AML-193 (cell line): ENCODE measurements around the gene PPP4R3A.
"Not testable (repeated sequence)": the region's sequence is repeated elsewhere in the genome, so short reads cannot be mapped to it uniquely, and the experiment has no call there.

Source experiments
- DNase-seq, 2 experiments: peaks; one replicate each; lab custom pipeline; 2025; lab: John Stamatoyannopoulos, UW

The PPP4R3A gene

DNA sequence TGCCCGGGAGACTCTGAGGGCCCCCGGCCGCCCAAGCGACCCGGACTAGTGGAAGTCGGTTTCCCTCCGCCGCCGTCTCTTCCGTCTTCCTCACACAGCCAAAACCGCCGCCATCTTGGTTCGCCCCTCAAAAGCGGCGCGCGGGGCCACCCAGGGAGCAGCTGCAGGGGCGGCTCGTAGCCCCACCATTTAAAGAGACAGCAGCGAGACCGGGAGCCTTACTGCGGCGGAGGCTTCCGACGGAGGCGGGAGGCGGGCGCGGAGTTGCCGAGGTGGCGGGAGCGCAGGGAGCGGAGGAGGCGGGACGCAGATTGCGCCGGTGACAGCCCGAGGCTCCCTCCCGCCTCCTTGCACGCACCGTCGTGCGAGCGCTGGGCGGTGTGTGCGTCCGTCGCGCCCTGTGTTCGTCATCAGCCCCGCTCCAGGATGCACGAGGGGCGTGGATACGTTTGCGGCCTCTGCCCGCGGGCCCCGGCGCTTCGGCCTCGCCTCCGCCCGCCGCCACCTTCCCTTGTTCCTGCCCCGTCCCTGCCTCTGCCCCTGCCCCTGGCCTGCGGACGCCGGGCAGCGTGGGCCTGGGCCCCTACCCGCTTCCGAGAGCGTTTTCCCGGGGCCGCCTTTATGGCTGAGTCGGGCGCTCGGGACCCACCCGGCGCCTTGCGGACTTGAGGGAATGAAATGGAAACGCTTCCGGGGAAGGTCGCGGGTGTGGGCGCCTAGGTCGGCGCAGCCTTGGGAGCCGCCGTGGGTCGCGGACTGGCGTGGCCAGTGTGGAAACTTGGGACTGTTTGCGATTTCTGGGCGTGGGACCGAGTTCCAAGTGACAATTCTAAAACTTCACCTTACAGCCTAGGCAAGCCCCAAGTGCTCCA, at the start of gene PPP4R3A:
Gene PPP4R3A, minus strand, starts transcription at position 140 of the 872 bp plus-strand sequence. CDS start 663 bp downstream, outside the sequence.
- peak; percentile 83 to 86 for DNase-seq

DNA sequence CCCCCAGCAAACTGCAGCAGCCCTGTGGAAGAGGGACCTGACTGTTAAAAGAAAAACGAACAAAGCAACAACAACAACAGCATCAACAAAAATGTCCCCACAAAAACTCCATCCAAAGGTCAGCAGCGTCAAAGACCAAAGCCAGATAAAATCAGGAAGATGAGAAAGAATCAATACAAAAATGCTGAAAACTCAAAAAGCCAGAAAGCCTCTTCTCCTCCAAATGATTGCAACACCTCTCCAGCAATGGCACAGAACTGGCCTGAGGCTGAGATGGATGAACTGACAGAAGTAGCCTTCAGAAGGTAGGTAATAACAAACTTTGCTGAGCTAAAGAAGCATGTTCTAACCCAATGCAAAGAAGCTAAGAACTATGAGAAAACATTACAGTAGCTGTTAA, 45.4 kb upstream of the PPP4R3A start:
- no peak for DNase-seq

DNA sequence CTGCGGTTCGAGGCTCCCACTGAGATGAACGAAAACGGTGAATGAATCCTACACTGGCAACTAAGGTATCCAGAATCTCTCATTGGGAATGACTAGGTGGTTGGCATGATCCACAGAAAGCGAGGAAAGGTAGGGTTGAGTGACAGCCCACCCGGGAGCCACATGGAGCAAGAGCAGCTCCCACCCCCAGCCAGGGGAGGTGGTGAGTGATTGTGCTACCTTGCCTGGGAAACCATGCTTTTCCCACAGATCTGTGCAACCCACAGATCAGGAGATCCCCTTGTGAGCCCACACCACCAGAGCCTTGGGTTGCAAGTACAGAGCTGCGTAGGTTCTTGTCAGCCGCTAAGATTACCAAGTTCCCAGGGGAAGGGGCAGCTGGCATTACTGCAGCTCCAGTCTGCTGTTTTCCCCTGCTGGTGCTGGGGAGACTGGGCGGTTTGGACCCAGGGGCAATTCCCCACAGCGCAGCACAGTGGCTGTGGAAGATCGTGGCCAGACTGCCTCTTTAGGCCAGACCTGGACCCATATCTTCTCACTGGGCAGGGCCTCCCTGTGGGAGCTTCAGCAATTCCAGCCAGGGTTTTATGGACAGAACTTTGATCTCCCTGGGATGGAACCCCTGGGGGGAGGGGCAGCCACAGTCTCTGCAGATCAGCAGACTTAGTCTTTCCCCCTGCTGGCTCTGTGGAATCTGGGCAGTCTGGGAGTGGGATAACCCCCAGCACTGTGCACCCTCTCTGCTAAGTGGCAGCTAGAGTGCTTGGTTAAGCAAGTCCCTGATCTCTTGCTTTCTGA, 44.6 kb upstream of the PPP4R3A start:
- no peak for DNase-seq

DNA sequence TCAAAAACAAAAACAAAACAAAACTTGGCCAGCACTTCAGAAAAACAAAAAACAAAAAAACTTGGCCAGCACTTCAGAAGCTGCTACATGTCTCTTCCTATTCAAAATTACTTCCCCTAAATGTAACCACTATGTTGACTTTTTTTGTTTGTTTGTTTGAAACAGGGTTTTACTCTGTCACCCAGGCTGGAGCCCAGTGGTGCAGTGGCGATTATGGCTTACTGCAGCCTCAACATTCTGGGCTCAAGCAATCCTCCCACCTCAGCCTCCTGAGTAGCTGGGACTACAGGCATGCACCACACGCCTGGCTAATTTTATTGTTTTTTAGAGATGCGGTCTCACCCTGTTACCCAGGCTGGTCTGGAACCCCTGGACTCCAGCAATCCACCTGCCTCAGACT, 38.0 kb upstream of the PPP4R3A start:
- no peak for DNase-seq

DNA sequence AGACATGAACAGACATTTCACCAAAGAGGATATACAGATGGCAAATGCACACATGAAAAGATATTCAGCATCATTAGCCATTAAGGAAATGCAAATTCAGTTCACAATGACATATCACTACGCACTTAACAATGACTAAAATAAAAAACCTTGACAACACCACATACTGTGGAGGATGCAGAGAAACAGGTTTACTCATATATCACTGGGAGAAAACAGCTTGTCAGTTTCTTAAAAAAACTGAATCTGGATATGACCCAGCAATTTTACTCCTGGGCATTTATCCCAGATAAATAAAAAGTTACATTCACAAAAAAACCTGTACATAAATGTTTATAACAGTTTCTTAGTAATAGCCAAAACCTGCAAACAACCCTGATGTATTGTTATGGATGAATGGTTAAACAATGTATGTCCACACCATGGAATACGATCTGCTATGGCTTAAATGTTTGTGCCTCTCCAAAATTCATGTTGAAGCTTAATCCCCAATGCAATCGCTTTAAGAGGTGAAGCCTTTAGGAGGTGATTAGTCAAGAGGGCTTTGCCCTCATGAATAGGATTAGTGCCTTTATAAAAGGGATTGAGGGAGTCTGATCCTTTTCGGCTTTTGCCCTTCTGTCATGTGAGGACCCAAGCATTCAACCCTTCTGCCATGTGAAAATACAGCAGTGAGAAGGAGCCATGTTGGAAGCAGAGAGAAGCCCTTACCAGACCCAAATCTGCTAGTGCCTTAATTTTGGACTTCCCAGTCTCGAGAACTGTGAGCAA, 36.0 kb upstream of the PPP4R3A start:
- no peak for DNase-seq

DNA sequence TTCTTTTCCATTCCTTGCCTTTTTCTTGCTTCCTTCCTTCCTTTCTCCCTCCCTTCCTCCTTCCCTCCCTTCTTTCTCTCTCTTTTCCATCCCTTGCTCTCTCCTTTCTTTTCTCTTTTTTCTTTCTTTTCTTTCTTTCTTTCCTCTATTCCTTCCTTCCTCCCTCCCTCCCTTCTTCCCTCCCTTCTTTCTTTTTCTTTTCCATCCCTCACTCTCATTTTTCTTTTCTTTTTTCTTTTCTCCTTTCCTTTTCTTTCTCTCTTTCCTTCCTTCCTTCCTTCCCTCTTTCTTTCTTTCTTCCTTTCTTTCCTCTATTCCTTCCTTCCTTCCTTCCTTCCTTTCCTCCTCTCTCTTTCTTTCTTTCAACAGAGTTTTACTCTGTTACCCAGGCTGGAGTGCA, 35.1 kb upstream of the PPP4R3A start:
- DNase-seq = no peak

DNA sequence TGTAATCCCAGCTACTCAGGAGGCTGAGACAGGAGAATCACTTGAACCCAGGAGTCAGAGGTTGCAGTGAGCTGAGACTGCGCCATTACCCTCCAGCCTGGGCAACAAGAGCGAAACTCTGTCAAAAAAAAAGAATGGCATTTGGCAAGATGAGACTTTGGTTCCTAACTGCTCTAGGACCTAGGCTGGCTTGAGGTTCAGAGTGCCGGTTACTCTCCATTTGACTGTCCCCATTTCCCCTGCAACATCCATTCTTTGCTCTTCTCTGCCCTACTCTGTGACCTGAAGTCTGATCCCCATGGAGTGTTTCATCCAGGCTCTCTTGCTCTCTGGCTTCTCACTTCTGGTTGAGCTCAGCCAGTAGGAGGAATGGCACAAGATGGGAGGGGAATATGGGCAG, 26.2 kb upstream of the PPP4R3A start:
- DNase-seq = no peak

DNA sequence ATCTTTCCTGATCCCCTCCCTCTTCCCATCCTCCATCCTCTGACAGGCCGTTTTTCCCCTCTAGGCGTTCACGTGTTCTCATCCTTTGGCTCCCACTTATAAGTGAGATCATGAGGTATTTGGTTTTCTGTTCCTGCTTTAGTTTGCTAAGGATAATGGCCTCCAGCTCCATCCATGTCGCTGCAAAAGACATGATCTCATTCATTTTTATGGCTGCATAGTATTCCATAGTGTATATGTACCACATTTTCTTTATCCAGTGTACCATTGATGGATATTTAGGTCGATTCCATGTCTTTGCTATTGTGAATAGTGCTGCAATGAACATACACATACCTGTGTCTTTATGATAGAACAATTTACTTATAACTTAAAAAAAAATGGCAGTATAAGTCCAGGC, 23.9 kb upstream of the PPP4R3A start:
- DNase-seq = not testable (repeated sequence)

DNA sequence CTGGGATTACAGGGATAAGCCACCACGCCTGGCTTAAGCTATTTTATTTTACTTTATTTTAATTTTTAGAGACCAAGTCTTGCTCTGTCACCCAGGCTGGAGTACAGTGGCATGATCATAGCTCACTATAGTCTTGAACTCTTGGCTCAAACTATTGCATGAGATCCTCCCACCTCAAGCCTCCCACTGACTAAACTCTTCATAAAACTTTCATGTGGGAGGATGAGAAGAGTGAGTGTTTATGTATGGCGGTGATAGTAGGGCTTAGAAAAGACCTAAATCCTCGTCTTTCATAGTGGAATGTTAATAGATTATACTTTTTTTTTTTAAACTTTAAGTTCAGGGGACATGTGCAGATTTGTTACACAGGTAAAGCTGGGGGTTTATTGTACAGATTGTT, 23.5 kb upstream of the PPP4R3A start:
- DNase-seq = no peak

DNA sequence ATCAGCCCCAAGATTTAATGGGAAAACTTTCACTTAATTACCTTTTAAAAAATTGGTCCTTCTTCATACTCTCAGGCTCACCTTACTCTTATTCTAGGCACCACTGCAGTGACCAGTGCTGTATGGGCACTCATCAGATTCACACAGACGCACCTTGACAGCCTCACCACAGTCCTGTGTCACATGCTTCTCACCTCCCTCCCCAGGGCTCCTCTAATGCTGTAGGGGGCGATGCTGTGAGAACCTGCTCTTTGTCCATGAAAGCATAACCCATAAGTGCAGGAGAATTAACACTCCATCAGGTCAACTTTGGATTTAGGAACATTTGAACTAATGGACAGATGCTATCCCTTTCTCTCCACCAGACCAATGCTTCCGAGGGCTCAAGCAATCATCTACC, 13.9 kb upstream of the PPP4R3A start:
- DNase-seq = no peak

DNA sequence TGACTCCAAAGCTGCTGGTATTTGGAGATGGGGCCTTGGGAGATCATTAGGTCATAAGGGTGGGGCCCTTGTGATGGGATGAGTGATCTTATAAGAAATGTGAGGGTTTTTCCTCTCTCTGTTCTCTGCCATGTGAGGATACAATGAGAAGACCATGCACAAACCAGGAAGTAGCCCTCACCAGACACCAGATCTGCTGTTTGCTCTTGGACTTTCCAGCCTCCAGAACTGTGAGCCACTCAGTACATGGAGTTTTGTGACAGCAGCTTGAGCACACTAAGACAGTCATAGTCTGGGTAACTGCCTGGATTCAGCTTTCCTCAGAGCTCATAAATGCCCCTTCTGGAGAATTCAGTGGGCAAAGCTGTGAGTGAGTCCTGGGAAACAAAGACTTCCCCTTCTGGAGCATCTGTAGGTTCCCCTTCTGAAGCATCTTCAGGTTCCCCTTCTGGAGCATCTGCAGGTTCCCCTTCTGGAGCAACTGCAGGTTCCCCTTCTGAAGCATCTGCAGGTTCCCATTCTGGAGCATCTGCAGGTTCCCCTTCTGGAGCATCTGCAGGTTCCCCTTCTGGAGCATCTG, 11.0 kb upstream of the PPP4R3A start:
- peak in 1 of 2 experiments; percentile 11 for DNase-seq

DNA sequence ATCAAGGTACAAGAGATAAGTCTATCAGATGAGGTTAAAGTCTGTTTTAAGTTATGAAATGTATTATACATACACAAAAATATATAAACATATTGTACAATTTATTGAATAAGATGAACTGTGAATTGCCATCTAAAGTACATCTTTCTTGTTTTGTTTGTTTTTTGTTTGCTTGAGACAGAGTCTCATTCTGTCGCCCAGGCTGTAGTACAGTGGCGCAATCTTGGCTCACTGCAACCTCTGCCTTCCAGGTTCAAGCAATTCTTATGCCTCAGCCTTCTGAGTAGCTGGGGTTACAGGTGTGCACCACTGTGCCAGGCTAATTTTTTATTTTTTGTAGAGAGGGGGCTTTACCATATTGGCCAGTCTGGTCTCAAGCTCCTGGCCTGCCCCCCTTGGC, 10.0 kb upstream of the PPP4R3A start:
- no peak for DNase-seq

DNA sequence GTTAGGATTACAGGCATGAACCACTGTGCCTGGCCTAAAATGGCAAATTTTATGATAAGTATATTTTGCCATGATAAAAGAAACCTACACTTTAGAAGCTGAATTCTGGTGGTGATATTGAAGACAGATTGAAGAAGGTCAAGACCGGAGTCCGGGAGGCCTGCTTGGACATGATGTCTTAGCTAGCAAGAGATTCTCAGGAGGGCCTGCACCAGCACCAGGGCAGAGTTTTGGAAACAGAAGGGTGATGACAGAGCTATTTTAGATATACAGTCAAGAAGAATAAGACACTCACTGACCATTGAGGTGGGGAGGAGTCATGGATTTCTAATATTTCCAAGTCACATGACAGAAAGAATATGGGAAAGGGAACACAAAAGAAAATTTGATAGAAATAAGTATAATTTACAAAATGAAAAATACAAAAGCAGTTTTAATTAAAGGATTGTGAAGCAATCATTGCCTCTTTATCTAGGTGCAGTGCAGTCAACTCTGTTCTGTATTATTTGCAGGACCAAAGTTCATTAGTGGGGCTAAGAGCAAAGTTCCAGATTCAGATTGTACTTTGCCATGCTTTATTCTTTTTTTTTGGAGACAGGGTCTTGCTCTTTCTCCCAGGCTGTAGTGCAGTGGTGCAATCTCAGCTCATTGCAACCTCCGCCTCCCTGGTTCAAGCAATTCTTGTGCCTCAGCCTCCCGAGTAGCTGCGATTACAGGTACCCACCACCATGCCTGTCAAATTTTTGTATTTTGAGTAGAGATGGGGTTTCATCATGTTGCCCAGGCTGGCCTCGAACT, 9.3 kb upstream of the PPP4R3A start:
- DNase-seq = no peak

DNA sequence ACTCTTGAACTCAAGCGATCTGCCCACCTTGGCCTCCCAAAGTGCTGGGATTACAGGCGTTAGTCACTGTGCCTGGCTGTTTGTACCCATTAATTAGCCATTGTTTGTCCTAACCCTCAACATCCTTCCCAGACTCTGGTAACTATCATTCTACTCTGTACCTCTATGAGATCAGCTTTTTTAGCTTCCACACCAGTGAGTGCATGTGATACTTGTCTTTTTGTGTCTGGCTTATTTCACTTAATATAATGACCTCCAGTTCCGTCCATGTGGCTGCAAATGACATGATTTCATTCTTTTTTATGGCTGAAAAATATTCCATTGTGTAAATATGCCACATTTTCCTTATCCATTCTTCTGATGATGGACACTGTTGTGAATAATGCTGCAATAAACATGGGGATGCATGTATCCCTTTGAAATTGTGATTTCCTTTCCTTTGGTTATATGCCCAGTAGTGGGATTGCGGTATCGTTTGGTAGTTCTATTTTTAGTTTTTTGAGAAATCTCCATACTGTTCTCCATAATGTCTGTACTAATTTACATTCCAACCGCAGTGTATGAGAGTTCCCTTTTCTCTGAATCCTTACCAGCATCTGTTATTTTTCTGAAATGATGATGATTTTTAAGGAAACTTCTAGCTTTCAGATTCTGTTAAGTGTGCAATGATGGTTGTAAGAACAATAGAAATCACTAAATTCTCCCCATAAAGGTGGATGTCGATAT, 6.7 kb upstream of the PPP4R3A start:
- no peak for DNase-seq

DNA sequence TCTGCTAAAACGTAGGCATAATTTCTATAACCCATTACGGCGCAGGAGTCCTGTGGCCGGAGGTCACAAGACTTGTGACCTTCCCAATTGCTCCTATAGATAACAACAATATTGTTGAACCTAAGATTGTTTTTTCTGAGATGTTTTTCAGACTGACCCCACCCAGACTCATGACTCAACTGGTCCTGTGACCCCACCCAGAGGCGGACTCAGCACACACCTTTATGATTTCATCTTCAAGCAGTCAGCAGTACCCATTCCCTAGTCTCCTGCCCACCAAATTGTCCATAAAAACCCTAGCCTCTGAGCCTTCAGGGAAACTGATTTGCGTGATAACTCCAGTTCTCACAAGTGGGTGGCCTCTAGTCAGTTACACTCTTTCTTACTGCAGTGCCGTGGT, 5.9 kb upstream of the PPP4R3A start:
- no peak for DNase-seq

DNA sequence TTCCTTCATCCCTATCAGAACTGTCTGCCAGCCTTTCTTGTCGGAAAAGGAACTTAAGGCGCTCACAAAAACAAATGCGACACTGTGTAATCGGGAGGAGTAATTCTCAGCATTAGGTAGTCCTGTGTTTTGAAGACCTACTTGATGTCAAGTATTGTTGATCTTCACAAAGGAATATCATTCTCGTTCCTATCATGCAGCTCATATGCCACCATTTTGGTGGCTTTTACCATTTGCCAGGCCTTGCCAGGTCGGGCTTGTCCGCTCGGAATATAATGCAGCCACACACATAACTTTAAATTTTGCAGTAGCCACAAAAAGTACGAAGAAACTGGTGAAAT, 903 bp upstream of the PPP4R3A start:
- peak; percentile 28 to 47 for DNase-seq

DNA sequence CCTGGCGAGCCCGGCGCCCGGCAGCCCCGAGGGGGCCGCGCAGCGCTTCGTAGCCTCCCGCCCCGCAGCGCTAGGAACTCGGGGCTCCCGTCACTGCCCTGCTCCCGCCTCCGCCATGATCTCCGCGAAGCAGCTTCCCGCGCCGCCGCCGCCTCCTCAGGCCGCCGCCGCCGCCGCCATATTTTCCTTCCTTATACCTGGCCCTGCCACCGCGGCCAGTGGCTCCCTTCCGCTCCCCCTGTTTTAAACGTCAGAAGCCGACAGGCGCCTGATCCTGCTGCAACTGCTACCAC, 286 bp downstream of the PPP4R3A start:
- DNase-seq = peak in 1 of 2 experiments; percentile 46

DNA sequence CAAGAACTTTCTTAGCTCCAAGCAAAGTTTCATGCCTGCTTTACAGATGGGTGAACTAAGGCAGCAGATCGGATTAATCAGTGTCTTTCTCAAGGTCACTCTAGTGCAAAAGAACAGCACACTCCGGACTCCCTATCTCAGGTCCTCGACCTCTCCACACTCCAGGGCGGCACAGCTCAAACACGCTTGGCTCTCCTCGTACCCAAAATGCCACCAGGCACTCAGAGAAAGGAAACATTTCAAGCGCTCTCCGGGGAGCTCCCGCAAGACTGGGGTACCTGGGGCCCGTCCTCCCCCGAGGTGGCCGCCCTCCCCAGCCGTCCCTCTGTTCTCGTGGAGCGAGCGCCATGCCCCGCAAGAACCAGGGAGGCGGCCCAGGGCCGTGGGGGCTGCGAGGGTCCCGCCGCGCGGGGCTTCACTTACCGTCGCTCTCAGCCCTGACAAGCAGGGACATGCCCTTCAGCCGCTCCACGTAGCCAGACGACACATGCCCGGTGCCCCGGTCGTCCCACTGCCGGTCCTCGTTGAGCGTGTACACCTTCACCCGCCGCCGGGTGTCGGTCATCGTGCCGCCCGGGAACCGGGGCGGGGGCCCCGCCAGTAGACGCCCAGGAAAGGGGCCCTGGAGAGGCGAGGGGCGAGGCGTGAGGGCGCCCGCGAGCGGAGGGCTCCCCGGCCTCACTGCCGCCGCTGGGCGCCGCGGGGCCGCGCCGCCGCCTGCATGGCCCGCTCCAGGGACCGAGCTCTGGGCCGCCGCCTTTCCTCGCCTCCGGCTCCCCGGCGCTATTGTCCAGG, 830 bp downstream of the PPP4R3A start:
- no peak for DNase-seq

DNA sequence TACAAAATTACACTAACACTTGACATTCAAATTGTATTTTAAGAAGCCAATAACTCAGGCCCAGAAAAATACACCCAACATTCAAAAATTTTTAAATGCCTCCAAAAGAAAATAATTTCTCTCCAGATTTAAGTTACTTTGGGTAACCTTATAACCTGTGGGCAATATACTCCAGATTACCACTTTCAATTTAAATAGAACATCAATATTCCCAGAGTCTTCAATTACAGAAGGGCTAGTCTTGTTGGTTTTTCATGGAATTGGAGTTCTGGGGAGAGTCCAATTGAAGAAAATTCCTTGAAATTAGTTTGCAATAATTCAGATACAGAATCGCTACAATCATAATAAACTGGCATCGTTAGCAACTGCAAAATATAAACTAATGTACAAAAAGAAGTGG, 2.0 kb downstream of the PPP4R3A start:
- no peak for DNase-seq

DNA sequence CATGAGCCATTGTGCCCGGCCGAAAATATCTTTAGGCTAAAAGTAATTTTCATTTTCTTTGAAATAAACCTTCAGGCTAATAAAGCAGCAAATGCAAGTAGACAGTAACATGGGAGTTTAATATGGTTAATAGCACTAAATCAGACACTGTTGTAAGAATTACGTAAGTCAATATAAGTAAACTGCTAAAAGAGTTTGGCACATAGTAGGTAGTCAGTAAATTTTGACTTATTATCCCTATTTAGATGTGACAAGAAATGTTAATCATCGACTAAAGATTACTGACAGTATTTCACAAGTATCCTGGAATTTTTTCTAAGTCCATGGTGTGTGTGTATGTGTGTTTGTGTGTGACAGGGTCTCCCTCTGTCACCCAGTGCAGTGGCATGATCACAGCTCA, 3.9 kb downstream of the PPP4R3A start:
- no peak for DNase-seq
